Measurements from ENCODE around the gene LCE4A.
"Not testable (repeated sequence)": the region's sequence is repeated elsewhere in the genome, so short reads cannot be mapped to it uniquely, and the experiment has no call there.

Gene LCE4A, protein sequence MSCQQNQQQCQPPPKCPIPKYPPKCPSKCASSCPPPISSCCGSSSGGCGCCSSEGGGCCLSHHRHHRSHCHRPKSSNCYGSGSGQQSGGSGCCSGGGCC

DNA sequence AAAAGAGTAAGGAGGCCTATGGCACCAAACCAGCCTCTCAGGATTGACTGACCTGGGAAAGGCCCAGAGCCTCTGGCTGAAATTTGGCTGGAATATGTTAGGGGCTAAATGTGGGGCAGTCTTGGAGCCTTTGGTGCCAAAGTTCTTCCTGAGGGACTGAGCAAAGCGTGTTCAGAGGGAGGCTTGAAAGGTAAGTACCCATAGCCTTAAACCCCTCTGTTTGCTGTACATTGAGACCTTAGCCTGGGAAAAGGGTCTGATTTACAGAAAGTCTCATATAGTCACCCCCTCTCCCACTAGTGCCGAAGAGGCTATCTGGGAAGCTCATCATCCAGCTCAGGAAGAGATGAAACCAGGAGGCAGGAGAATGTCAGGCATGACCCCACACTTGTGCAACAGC, at the start of gene LCE4A:
Gene LCE4A, plus strand, starts transcription at position 301 of the 400 bp plus-strand sequence. CDS start 916 bp downstream, outside the sequence.
- no peak for DNase-seq

- DNase-seq = no peak
Observed at GRCh38 chr1:152658649-152659048, 49.3 kb upstream of the LCE4A start.

GRCh38 chr1:152663098-152663497, 44.9 kb upstream of the LCE4A start, which contains the start of gene LCE2D:
TSS of gene LCE2D (plus strand) at chr1:152663380. CDS start at chr1:152664106, 726 bp downstream.
- DNase-seq = no peak

DNA sequence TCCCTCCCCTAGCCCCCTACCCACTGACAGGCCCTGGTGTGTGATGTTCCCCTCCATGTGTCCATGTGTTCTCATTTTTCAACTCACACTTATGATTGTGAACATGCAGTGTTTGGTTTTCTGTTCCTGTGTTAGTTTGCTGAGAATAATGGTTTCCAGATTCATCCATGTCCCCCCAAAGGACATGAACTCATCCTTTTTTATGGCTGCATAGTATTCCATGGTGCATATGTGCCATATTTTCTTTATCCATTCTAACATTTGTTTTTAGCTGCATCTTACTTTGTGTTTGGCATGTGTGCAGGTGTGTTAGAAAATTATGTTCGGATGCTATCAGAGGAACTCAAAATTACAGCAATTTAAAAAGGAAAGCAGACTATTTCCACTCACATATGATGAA, 41.8 kb upstream of the LCE4A start:
- DNase-seq = not testable (repeated sequence)

- no peak for DNase-seq
Observed at GRCh38 chr1:152667648-152668047, 40.3 kb upstream of the LCE4A start.

DNA sequence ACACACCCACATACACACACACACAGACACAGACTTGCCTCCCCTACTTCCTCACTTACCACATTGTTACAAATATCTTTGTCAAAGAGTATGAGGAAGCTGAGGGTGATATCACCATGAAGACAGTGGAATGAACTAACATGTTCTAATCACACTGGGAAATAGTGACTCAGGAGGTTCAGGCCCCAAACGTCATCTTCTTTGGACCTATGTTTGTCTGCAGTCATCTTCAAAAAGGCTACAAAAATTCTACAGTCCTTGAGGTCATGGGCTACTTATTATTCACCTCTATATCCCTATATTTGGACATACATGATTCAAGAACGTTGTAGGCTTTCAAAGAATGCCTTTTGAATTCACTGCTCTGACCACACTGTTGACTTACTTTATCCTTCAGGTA, 34.9 kb upstream of the LCE4A start:
- DNase-seq = no peak

- DNase-seq = not testable (repeated sequence)
Observed at GRCh38 chr1:152674983-152675382, 33.0 kb upstream of the LCE4A start, which contains the start of gene LCE2C. TSS of gene LCE2C (plus strand) at chr1:152675279. CDS start at chr1:152676016, 737 bp downstream.

GRCh38 chr1:152679459-152679858, 28.5 kb upstream of the LCE4A start:
- DNase-seq = no peak

GRCh38 chr1:152681616-152682015, 26.3 kb upstream of the LCE4A start:
- DNase-seq = no peak

DNA sequence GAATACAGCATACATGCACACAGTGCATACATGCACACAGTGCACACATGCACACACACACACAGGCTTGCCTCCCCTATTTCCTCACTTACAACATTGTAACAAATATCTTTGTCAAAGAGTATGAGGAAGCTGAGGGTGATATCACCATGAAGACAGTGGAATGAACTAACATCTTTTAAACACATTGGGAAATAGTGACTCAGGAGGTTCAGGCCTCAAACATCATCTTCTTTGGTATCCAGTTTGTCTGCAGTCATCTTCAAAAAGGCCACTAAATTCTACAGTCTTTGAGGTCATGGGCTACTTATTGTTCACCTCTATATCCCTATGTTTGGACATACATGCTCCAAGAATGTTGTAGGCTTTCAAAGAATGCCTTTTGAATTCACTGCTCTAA, 24.1 kb upstream of the LCE4A start:
- DNase-seq = no peak

DNA sequence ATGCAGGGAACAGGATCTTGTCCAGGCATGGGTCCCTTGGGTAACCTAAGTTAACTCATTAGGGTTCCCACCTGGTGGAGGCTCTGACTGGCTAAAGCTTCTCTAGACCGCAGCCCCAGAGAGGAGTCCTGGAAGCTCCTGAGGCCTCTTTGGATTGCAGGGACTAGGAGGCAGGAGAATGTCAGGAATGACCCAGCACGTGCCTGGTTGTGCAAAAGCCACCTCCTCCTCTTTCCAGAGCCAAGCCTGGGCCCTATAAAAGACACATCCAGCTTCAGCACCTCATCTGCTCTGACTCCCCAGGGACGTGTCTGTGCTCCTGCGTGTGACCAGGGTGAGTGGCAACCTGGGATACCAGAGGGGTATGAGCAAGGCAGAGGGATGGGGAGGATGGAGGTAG, 22.1 kb upstream of the LCE4A start, which contains the start of gene LCE2B:
Gene LCE2B, plus strand, starts transcription at position 301 of the 400 bp plus-strand sequence. CDS start 721 bp downstream, outside the sequence.
- DNase-seq = not testable (repeated sequence)

DNA sequence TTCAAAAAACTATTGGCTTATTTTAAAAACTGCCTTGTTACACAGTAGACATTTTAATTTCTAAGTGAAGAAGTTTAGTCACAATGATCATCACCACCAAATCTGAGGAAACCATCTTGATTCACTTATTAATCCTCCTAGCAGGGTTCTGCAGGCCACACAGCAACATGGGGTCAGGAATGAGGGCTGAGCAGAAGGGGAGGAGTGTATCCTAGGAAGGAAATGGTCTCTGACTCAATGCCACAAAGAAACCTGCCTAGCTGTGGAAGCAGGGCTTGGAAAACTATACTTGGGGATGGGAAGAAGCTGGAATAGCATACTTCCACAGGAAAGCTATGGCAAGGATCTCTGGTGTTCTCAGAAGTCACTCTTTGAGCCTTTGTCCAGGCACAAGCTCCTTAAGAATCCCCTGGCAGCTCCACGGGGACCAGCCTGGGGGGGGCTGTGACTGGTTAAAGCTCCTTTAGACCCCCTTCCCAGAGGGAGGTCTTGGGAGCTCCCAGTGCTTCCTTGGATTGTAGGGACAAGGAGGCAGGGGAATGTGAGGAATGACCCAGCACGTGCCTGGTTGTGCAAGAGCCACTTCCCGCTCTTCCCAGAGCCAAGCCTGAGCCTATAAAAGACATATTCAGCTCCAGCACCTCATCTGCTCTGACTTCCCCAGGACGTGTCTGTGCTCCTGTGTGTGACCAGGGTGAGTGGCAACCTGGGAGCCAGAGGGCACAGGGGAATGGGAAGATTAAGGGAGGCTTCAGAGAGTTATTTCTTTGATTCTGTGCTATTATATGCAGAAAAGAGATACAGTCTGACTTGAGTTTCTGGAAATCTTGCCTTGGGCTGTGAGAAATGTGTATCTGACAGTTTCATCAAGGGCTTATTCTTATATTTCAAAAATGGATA, 10.0 kb upstream of the LCE4A start, which contains the start of gene LCE2A:
Gene LCE2A, plus strand, starts transcription at position 645 of the 900 bp plus-strand sequence. CDS start 557 bp downstream, outside the sequence.
- DNase-seq = no peak

DNA sequence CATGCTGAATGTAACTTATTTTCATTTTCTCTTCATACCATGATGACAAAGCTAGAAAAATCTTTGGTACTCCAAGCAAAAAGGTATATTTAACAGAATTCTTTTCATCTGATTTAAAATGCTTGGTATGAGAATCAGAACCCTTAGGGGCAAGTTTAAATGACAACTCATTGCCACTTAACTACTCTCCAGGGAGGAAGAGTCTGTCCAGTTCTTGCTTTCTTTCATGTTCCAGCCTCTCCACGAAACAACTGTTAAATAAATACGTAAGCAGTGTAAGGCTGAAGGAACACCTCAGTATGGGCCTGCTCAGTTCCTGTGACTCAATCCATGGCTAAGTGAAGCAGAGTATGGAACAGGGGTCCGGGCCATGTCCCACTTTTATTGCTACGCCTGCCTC, 8.2 kb upstream of the LCE4A start:
- DNase-seq = no peak

DNA sequence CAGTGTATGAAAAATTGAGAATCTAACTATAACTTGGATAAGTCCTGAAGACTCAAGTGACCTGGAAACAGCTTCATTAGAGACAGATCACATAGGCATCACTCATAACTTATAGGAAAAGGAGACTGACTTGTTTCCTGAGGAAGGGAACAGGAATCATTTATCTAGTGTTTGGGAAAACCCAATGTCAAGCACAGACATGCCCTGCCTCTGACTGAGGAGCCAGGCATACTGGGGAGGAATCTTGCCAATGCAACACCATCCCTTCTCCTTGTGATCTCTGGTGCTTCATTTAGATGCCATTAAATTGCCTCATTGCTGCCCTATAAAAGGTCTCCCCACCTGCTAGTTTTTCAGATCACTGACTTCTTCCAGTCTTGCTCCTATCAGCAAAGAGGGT, 10.3 kb downstream of the LCE4A start:
- DNase-seq = no peak

GRCh38 chr1:152725261-152725660, 17.3 kb downstream of the LCE4A start:
- no peak for DNase-seq

DNA sequence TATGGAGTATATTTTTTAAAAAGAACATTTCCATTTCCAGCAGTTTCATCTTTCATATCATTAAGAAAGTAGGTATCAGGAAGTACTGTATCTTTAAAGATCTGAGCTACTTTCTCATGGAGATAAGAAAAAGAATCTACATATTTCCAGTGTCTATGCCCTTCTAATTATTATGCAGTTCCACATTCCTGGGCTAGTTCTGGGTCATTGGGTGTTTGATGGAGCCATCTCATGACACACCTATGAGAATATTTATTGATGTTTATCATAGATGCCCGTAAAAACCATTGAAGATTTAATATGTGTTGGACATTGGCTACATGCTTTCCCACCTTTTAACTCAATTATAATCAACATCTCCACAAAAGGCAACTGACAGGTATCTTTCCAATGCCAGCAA, 21.0 kb downstream of the LCE4A start:
- DNase-seq = no peak

DNA sequence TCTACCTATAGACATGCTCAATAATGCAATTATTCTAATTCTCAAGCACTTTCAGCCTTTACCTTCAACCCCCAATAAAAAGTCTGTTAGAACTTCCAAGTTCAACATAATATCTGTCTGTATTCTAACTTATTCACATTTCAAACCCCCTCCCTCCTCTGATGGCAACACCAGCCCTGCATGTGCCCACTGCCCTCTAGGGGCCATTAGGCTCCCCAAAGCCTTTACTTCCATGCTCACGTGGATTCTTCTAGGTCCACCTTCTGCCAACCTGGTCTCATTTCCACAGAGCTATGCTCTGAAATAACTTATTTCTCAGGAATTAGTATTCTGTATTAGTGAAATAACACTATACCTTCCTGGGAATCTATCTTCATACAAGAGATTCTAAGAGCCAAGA, 27.7 kb downstream of the LCE4A start:
- DNase-seq = no peak

DNA sequence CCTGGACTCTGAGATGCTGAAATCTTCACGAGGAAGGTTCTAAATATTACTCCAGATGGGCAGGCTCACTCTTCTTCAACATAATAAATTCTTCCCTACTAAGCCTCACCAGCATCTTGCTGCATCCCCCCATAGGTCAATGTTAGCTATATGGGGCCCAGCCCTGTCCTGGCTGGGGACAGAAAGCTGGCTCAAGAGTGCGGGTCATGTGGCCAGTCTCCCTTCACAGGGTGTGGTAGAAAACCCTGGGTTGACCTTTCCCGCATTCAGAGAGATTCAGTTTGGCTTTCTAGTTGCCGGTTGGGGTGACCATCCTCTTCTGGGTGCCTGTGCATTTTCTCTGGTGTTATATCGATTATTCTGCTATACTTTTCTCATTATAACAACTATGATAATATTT, 30.0 kb downstream of the LCE4A start:
- no peak for DNase-seq

- no peak for DNase-seq
Observed at GRCh38 chr1:152739841-152740240, 31.9 kb downstream of the LCE4A start.

DNA sequence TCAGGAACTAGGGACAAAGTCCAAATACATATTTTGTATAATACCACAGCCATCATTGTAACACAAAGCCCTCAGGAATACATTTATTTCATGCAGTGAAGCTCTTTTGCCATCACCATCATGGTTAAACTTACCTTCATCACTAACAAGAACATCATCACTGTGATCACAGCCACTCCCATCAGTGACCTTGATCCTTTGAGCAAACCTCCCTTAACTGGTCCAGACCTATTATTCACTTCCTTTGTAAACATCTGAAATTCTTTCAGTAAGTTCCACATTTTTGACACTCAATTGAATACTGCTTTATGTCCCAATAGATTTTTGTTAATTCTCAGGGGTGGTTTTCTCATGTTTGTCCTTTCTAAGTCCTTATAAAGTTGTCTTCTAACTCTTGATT, 33.7 kb downstream of the LCE4A start:
- DNase-seq = no peak

- no peak for DNase-seq
Observed at GRCh38 chr1:152743371-152744145, 35.6 kb downstream of the LCE4A start.

DNA sequence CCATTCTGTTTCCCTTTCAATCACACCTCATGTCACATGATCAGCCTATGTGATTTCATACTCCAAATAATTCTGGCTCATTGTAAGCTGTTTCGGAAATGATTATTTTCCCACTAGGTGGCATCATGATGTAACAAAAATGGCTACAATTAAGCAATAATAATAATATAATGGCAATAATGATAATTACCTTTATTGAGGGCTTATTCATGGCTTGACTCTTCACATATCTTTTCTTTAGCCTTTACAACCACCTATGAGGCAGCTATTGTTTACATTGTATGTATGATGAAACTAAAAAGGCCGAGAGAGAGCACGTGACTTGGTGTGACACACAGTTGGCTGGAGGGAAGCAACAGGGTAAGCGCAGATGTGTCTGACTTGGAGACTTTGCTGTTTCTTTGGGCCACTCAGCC, 37.3 kb downstream of the LCE4A start:
- DNase-seq = no peak

DNA sequence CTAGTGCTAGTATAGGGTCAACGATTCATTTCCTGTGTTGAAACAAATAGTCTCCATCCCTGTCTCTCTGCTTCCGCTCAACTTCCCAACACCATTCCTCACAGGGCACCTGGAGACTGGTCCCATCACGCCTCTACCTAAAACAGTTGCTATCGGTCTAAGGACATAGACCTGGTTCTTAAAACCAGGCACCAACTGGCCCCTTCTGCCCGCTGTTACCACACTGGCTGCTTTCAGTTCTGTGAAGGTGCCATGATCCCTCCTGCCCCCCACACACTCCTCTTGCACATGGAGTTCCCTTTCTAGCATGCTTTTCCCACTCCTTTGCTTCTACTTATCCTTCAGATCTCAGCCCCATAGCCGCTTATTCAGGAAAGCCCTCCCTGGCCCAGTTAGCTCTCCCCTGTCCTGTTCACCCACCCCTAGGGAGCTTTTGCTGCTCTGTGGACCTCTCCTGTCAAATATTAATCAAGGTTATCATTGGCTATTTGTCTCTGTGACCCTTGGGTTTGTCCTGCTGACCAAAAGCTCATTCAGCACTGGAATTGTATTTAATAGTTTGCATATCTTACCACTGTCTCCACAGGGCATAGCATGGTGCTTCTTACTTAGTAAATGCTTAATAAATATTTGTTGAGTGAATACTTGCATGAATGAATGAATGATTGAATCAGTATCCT, 37.9 kb downstream of the LCE4A start:
- DNase-seq = no peak
